ENCODE measurements around the gene ATP6V1B1.

The ATP6V1B1 gene

GRCh38 chr2:70935468-70936164 lies at the start of gene ATP6V1B1:
ATP6V1B1 (plus strand) TSS chr2:70935900; CDS start chr2:70935955, 55 bp downstream.
- DNase-seq, result no peak

GRCh38 chr2:70886541-70886987 lies 49.1 kb upstream of the ATP6V1B1 start:
- no peak for DNase-seq

GRCh38 chr2:70887208-70887549 lies 48.5 kb upstream of the ATP6V1B1 start:
- no peak for DNase-seq

- DNase-seq, result no peak
These were observed 48.0 kb upstream of the ATP6V1B1 start for GRCh38 chr2:70887550-70888246.

GRCh38 chr2:70888366-70888922 lies 47.3 kb upstream of the ATP6V1B1 start:
- DNase-seq, result no peak

- no peak for DNase-seq
These were observed 46.6 kb upstream of the ATP6V1B1 start for GRCh38 chr2:70888923-70889715.

- no peak for DNase-seq
These were observed 46.0 kb upstream of the ATP6V1B1 start for GRCh38 chr2:70889716-70890037.

- no peak for DNase-seq
These were observed 45.1 kb upstream of the ATP6V1B1 start for GRCh38 chr2:70890469-70891065.

GRCh38 chr2:70891572-70892357 lies 43.9 kb upstream of the ATP6V1B1 start:
- no peak for DNase-seq

- DNase-seq, result no peak
These were observed 43.0 kb upstream of the ATP6V1B1 start for GRCh38 chr2:70892750-70893149.

GRCh38 chr2:70893186-70893585 lies 42.5 kb upstream of the ATP6V1B1 start:
- no peak for DNase-seq

- no peak for DNase-seq
These were observed 40.9 kb upstream of the ATP6V1B1 start for GRCh38 chr2:70894765-70895164.

- DNase-seq, result no peak
These were observed 40.5 kb upstream of the ATP6V1B1 start for GRCh38 chr2:70895249-70895648.

GRCh38 chr2:70895998-70896764 lies 39.5 kb upstream of the ATP6V1B1 start:
- no peak for DNase-seq

GRCh38 chr2:70896765-70897202 lies 38.9 kb upstream of the ATP6V1B1 start:
- DNase-seq, result no peak

- DNase-seq, result no peak
These were observed 38.3 kb upstream of the ATP6V1B1 start for GRCh38 chr2:70897203-70897976.

- no peak for DNase-seq
These were observed 37.8 kb upstream of the ATP6V1B1 start for GRCh38 chr2:70897977-70898226.

- DNase-seq, result no peak
These were observed 37.1 kb upstream of the ATP6V1B1 start for GRCh38 chr2:70898363-70899240.

- DNase-seq, result no peak
These were observed 34.3 kb upstream of the ATP6V1B1 start for GRCh38 chr2:70901227-70902066.
